HCT116 (cell line): ENCODE results near the gene CORO2A. TPM values are rescaled to one million over a fixed set of nuclear protein-coding genes. Genes with fewer than 3 reads are reported as not detected.

Experiments
- ATAC-seq: fragments of 200-7000 bp; cut with Tn5 transposase; 2 replicates; pipeline ENCODE4 v1.9.1; 2020; ENCODE audit warnings: mild to moderate bottlenecking, moderate library complexity
- BruUV-seq: library from RNA; stranded (reverse); fragments of 400-500 nt; replicated peaks from 2 replicates; lab custom pipeline; 2021; lab: Mats Ljungman, UMichigan
- CTCF ChIA-PET: fragments of 300-600 bp; sonication (Branson Sonifier 250); formaldehyde crosslinking; loops from one replicate; lab custom pipeline; 2021; ENCODE audit warnings: antibody characterized with exemption; lab: Charles Lee
- POLR2A ChIA-PET: fragments of 300-600, 350-600 bp; sonication (Branson Sonifier 250); formaldehyde crosslinking; loops from one replicate; lab custom pipeline; 2021; ENCODE audit warnings: antibody characterized with exemption; lab: Charles Lee
- RAD21 ChIA-PET, 2 experiments: fragments of 300-600 bp; sonication (Branson Sonifier 250); formaldehyde crosslinking; loops; one replicate each; lab custom pipeline; 2023; ENCODE audit warnings: low total read pairs in 2 of 2; ENCODE audit not compliant: uncharacterized antibody in 2 of 2, unreplicated experiment in 2 of 2, low non-redundant PET in 1 of 2; lab: Charles Lee
- DNase-seq: peaks from one replicate; pipeline ENCODE4 v3.0.0-alpha.2; 2010; ENCODE audit warnings: low read depth, low spot score
- H2AFZ ChIP-seq: fragments of 200-600 bp; shearing (Covaris generic), sonication (generic); 2 replicates; pipeline ENCODE4 v1.6.1; 2017; ENCODE audit warnings: low read depth, mixed run types, mixed read lengths, antibody characterized with exemption, low read length; ENCODE audit not compliant: poor library complexity, severe bottlenecking
- H3K27ac ChIP-seq: 2 replicates; pipeline ENCODE4 v1.5.1; 2012; ENCODE audit warnings: low read depth, low read length
- H3K27me3 ChIP-seq: fragments of 200-600 bp; sonication (generic); 2 replicates; pipeline ENCODE4 v1.6.1; 2016; ENCODE audit warnings: mixed run types, low read length, mixed read lengths; ENCODE audit not compliant: insufficient read depth
- H3K36me3 ChIP-seq, 2 experiments: fragments of 200-500 bp in 1 of 2; fragments of 200-600 bp in 1 of 2; sonication (Bioruptor generic) in 1 of 2; sonication (generic) in 1 of 2; 2 replicates each; pipeline versions ENCODE4 v1.5.1 to v1.6.1; 2014 to 2016; ENCODE audit warnings: low read length in 2 of 2, inconsistent platforms in 1 of 2, mixed read lengths in 1 of 2, mixed run types in 1 of 2; ENCODE audit not compliant: insufficient read depth in 2 of 2, control insufficient read depth in 1 of 2
- H3K4me1 ChIP-seq, 2 experiments: fragments of 200-600 bp in 1 of 2; sonication (generic) in 1 of 2; 2 replicates each; pipeline versions ENCODE4 v1.5.1 to v1.6.1; 2012 to 2017; ENCODE audit warnings: low read length in 2 of 2, inconsistent platforms in 1 of 2, mild to moderate bottlenecking in 1 of 2, mixed read lengths in 1 of 2, mixed run types in 1 of 2, moderate library complexity in 1 of 2; ENCODE audit not compliant: insufficient read depth in 2 of 2, control insufficient read depth in 1 of 2
- H3K4me2 ChIP-seq: fragments of 200-600 bp; sonication (generic); 2 replicates; pipeline ENCODE4 v1.6.1; 2017; ENCODE audit warnings: mixed run types, low read length, mixed read lengths
- H3K4me3 ChIP-seq, 2 experiments: fragments of 200-600 bp in 1 of 2; sonication (generic) in 1 of 2; replicated peaks in 1 of 2; 2 replicates each; pipeline ENCODE4 v1.5.1; 2011 to 2016; ENCODE audit warnings: low read length in 2 of 2, control low read depth in 1 of 2, low read depth in 1 of 2, mild to moderate bottlenecking in 1 of 2, mixed read lengths in 1 of 2, mixed run types in 1 of 2
- H3K79me2 ChIP-seq: fragments of 200-600 bp; sonication (generic); 2 replicates; pipeline ENCODE4 v1.6.1; 2017; ENCODE audit warnings: mild to moderate bottlenecking, mixed run types, low read length, moderate library complexity, mixed read lengths; ENCODE audit not compliant: insufficient read depth
- H3K9ac ChIP-seq: fragments of 200-600 bp; sonication (generic); 2 replicates; pipeline ENCODE4 v1.6.1; 2016; ENCODE audit warnings: low read length, mixed read lengths
- H3K9me2 ChIP-seq: fragments of 200-600 bp; sonication (generic), shearing (Covaris generic); 2 replicates; pipeline ENCODE4 v1.6.1; 2017; ENCODE audit warnings: mixed run types, mild to moderate bottlenecking, moderate library complexity; ENCODE audit not compliant: insufficient read depth
- H3K9me3 ChIP-seq, 2 experiments: fragments of 200-500 bp in 1 of 2; fragments of 200-600 bp in 1 of 2; sonication (Bioruptor generic) in 1 of 2; sonication (generic) in 1 of 2; 2 replicates each; pipeline ENCODE4 v1.6.1; 2014 to 2017; ENCODE audit warnings: low read length in 2 of 2, mixed read lengths in 2 of 2, inconsistent platforms in 1 of 2, low read depth in 1 of 2, mild to moderate bottlenecking in 1 of 2, mixed run types in 1 of 2, moderate library complexity in 1 of 2; ENCODE audit not compliant: control insufficient read depth in 1 of 2, insufficient read depth in 1 of 2
- H4K20me1 ChIP-seq: fragments of 200-600 bp; sonication (generic), shearing (Covaris generic); 2 replicates; pipeline ENCODE4 v1.6.1; 2017; ENCODE audit warnings: mixed run types, mild to moderate bottlenecking, moderate library complexity; ENCODE audit not compliant: insufficient read depth
- CBX3 ChIP-seq: IDR thresholded peaks from 2 replicates; pipeline ENCODE4 v1.6.1; 2012; ENCODE audit warnings: low read depth
- EGR1 ChIP-seq: IDR thresholded peaks from 2 replicates; pipeline ENCODE4 v1.6.1; 2012; ENCODE audit warnings: low read depth
- ELF1 ChIP-seq: IDR thresholded peaks from 2 replicates; pipeline ENCODE4 v1.6.1; 2012; ENCODE audit warnings: low read depth, borderline replicate concordance
- EZH2 ChIP-seq: fragments of 200-600 bp; sonication (generic); IDR thresholded peaks from 2 replicates; pipeline ENCODE4 v1.6.1; 2017; ENCODE audit warnings: antibody characterized with exemption, mixed run types
- EZH2phosphoT487 ChIP-seq: fragments of 200-600 bp; IDR thresholded peaks from 2 replicates; pipeline ENCODE4 v1.6.1; 2018; ENCODE audit warnings: antibody characterized with exemption, borderline replicate concordance
- FOSL1 ChIP-seq: IDR thresholded peaks from 2 replicates; pipeline ENCODE4 v1.6.1; 2012; ENCODE audit warnings: low read depth
- POLR2A ChIP-seq: IDR thresholded peaks from 2 replicates; pipeline ENCODE4 v1.7.0; 2011; ENCODE audit warnings: borderline replicate concordance; ENCODE audit not compliant: insufficient read depth, insufficient read length; ENCODE audit errors: extremely low read depth
- POLR2AphosphoS5 ChIP-seq: IDR thresholded peaks from 2 replicates; pipeline ENCODE4 v1.6.1; 2011; ENCODE audit warnings: mild to moderate bottlenecking, low read depth, low read length, moderate library complexity
- SIN3A ChIP-seq: IDR thresholded peaks from 2 replicates; pipeline ENCODE4 v1.6.1; 2012; ENCODE audit warnings: low read depth
- SP1 ChIP-seq: IDR thresholded peaks from 2 replicates; pipeline ENCODE4 v1.6.1; 2012; ENCODE audit warnings: low read depth
- YY1 ChIP-seq: IDR thresholded peaks from 2 replicates; pipeline ENCODE4 v1.6.1; 2011; ENCODE audit warnings: low read length, low read depth, moderate library complexity, mild to moderate bottlenecking; ENCODE audit not compliant: insufficient replicate concordance; ENCODE audit errors: extremely low read depth
- ZNF274 ChIP-seq: fragments of 200-500 bp; sonication (Bioruptor generic); IDR thresholded peaks from 2 replicates; pipeline ENCODE4 v1.6.1; 2014; ENCODE audit warnings: mild to moderate bottlenecking, low read depth, low read length, inconsistent platforms
- intact Hi-C: fragments of 100-400 bp; cut with micrococcal nuclease; formaldehyde crosslinking; loops from 2 replicates; pipeline ENCODE4 v1.10.0; 2022
- total RNA-seq: library from RNA; stranded (reverse); gene quantifications from one replicate; pipeline ENCODE4 v1.2.1, GENCODE V29; 2021; ENCODE audit not compliant: unreplicated experiment
- TF ChIP-seq, protein P1 (sequence below): IDR thresholded peaks from 2 replicates; pipeline ENCODE4 v1.6.1; 2011; ENCODE audit warnings: mild to moderate bottlenecking, low read length, moderate library complexity; ENCODE audit not compliant: insufficient replicate concordance; ENCODE audit errors: extremely low read depth
- TF ChIP-seq, protein P2 (sequence below): IDR thresholded peaks from 2 replicates; pipeline ENCODE4 v1.6.1; 2012
- TF ChIP-seq, protein P3 (sequence below), 3 experiments: fragments of 200-600 bp in 1 of 3; sonication (generic) in 1 of 3; IDR thresholded peaks in 2 of 3; conservative IDR thresholded peaks in 1 of 3; 2 replicates each; pipeline ENCODE4 v1.5.1; 2012 to 2017; ENCODE audit warnings: low read depth in 2 of 3, low read length in 2 of 3, antibody characterized with exemption in 1 of 3, borderline replicate concordance in 1 of 3, control low read depth in 1 of 3, mild to moderate bottlenecking in 1 of 3, mixed read lengths in 1 of 3, mixed run types in 1 of 3, moderate library complexity in 1 of 3; ENCODE audit not compliant: insufficient read depth in 1 of 3

CORO2A gene
- total RNA-seq, 1 experiment from 2014 or later = 5.7 TPM

DNA sequence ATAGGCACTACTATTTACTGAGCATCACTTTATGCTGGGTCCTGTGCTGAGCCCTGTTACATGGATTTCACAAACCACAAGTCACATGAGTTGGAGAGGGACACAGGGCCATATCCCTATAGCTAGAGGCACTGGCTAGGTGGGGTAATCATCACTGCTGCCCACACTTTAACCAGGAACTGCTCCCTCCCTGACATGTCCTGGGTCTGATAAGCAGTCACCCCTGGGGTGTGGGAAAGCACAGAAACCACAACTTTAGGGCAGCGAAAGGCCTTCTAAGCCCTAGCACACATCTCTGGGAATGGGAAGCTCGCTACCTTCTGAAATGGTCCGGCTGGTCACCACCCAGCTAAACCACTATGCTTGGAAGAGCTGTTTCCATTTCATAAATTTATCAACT lies 48.0 kb upstream of the CORO2A start:
- H3K4me1 ChIP-seq = peaks cover 10 to 13% of the 10 kb centered on the region in 2 experiments; a peak in 2 of 4 replicates
- CTCF ChIA-PET = interaction anchor here (1.7 kb wide), 1 partner anchor 10 kb away, joined by 7 read pairs; no protein-coding TSS in a partner anchor
- H3K36me3 ChIP-seq = peaks cover 0 to 2% of the 10 kb centered on the region in 2 experiments; a peak in 1 of 4 replicates
- H3K79me2 ChIP-seq = no peaks in the 10 kb centered on the region
- RAD21 ChIA-PET = no interaction called here
- DNase-seq = no peak
- H3K9me3 ChIP-seq = no peaks in the 10 kb centered on the region
- H3K4me2 ChIP-seq = no peak overlapping the region
- H4K20me1 ChIP-seq = no peaks in the 10 kb centered on the region
- intact Hi-C loops = no loop called here
- no peaks in the 10 kb centered on the region for H3K9me2 ChIP-seq
- no peak for TF ChIP-seq SIN3A
- TF ChIP-seq ZNF274 = no peak
- no peak overlapping the region for H3K27ac ChIP-seq
- H3K27me3 ChIP-seq = no peaks in the 10 kb centered on the region
- POLR2A ChIA-PET = no interaction called here
- no peak overlapping the region for H2AFZ ChIP-seq
- H3K9ac ChIP-seq = no peak overlapping the region
- ATAC-seq = no peak
- no peak overlapping the region for H3K4me3 ChIP-seq
- BruUV-seq = no TSS peak

DNA sequence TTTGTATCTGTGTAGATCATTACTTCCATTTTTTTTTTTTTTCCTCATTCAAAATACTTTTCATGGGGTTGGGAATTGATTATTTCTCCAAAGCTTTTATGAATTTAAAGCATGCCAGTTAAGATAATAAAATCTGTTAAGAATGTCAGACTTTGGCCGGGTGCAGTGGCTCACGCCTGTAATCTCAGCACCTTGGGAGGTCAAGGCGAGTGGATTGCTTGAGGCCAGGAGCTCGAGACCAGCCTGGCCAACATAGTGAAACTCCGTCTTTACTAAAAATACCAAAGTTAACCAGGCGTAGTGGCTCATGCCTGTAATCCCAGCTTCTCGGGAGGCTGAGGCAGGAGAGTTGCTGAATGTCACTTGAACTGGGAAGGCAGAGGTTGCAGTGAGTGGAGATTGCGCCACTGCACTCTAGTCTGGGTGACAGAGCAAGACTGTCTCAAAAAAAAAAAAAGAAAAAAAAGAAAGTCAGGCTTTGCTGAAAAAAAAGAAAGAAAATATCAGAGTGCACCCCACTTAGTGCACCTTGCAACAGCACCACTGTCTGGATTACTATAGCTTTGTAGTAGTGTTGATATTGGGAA lies 44.6 kb upstream of the CORO2A start:
- H3K79me2 ChIP-seq = no peaks in the 10 kb centered on the region
- H3K4me3 ChIP-seq = no peak overlapping the region
- no peaks in the 10 kb centered on the region for H4K20me1 ChIP-seq
- intact Hi-C loops = no loop called here
- no TSS peak for BruUV-seq
- H3K9ac ChIP-seq = no peak overlapping the region
- H3K27me3 ChIP-seq = no peaks in the 10 kb centered on the region
- no peak overlapping the region for H3K27ac ChIP-seq
- ChIA-PET POLR2A (no interaction called here), RAD21 (no interaction called here), CTCF (no interaction called here)
- no peaks in the 10 kb centered on the region for H3K36me3 ChIP-seq
- DNase-seq = no peak
- H3K4me1 ChIP-seq = peaks cover 4 to 12% of the 10 kb centered on the region in 2 experiments; a peak in 3 of 4 replicates
- H3K4me2 ChIP-seq = no peak overlapping the region
- H3K9me3 ChIP-seq = no peaks in the 10 kb centered on the region
- no peak for ATAC-seq
- H3K9me2 ChIP-seq = no peaks in the 10 kb centered on the region
- no peak overlapping the region for H2AFZ ChIP-seq
- TF ChIP-seq, protein P1, sequence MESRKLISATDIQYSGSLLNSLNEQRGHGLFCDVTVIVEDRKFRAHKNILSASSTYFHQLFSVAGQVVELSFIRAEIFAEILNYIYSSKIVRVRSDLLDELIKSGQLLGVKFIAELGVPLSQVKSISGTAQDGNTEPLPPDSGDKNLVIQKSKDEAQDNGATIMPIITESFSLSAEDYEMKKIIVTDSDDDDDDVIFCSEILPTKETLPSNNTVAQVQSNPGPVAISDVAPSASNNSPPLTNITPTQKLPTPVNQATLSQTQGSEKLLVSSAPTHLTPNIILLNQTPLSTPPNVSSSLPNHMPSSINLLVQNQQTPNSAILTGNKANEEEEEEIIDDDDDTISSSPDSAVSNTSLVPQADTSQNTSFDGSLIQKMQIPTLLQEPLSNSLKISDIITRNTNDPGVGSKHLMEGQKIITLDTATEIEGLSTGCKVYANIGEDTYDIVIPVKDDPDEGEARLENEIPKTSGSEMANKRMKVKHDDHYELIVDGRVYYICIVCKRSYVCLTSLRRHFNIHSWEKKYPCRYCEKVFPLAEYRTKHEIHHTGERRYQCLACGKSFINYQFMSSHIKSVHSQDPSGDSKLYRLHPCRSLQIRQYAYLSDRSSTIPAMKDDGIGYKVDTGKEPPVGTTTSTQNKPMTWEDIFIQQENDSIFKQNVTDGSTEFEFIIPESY = no peak
- TF ChIP-seq SP1 (no peak), FOSL1 (no peak), POLR2A (no peak), YY1 (no peak), ELF1 (no peak), SIN3A (no peak), POLR2AphosphoS5 (no peak), CBX3 (no peak), EZH2 (no peak), EZH2phosphoT487 (no peak), EGR1 (no peak)
- TF ChIP-seq, protein P2, sequence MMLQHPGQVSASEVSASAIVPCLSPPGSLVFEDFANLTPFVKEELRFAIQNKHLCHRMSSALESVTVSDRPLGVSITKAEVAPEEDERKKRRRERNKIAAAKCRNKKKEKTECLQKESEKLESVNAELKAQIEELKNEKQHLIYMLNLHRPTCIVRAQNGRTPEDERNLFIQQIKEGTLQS = no peak
- TF ChIP-seq, protein P3, sequence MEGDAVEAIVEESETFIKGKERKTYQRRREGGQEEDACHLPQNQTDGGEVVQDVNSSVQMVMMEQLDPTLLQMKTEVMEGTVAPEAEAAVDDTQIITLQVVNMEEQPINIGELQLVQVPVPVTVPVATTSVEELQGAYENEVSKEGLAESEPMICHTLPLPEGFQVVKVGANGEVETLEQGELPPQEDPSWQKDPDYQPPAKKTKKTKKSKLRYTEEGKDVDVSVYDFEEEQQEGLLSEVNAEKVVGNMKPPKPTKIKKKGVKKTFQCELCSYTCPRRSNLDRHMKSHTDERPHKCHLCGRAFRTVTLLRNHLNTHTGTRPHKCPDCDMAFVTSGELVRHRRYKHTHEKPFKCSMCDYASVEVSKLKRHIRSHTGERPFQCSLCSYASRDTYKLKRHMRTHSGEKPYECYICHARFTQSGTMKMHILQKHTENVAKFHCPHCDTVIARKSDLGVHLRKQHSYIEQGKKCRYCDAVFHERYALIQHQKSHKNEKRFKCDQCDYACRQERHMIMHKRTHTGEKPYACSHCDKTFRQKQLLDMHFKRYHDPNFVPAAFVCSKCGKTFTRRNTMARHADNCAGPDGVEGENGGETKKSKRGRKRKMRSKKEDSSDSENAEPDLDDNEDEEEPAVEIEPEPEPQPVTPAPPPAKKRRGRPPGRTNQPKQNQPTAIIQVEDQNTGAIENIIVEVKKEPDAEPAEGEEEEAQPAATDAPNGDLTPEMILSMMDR (IDR thresholded peaks at IDR 0.05 in 2 of 3, conservative IDR thresholded peaks at IDR 0.05 in 1 of 3; ENCODE audit: borderline replicate concordance in 1 of 3, insufficient read depth in 1 of 3, low read depth in 2 of 3, low read length in 2 of 3) = no peak
